KMS-11 (cell line): ENCODE measurements around the gene TIGD3.

Experiments used
- H2AFZ ChIP-seq: fragments of 200-600 bp; sonication (generic); 2 replicates; pipeline ENCODE4 v1.6.1; 2016; ENCODE audit warnings: antibody characterized with exemption, mixed run types, low read depth
- H3K27ac ChIP-seq: fragments of 200-600 bp; sonication (generic); 2 replicates; pipeline ENCODE4 v1.6.1; 2016; ENCODE audit warnings: mild to moderate bottlenecking, mixed run types
- H3K27me3 ChIP-seq: fragments of 200-600 bp; sonication (generic); 2 replicates; pipeline ENCODE4 v1.6.1; 2017; ENCODE audit warnings: mild to moderate bottlenecking, low read depth, mixed run types, moderate library complexity; ENCODE audit not compliant: insufficient read depth
- H3K36me3 ChIP-seq: fragments of 200-600 bp; sonication (generic); 2 replicates; pipeline ENCODE4 v1.6.1; 2017; ENCODE audit warnings: mild to moderate bottlenecking, mixed run types; ENCODE audit not compliant: insufficient read depth
- H3K4me1 ChIP-seq: fragments of 200-600 bp; sonication (generic); 2 replicates; pipeline ENCODE4 v1.6.1; 2016; ENCODE audit warnings: mild to moderate bottlenecking, low read depth, mixed run types; ENCODE audit not compliant: poor library complexity, severe bottlenecking
- H3K4me2 ChIP-seq: fragments of 200-600 bp; sonication (generic); 2 replicates; pipeline ENCODE4 v1.7.0; 2016; ENCODE audit warnings: mild to moderate bottlenecking, mixed run types
- H3K4me3 ChIP-seq: fragments of 200-600 bp; sonication (generic); IDR thresholded peaks from 2 replicates; pipeline ENCODE4 v1.6.1; 2017; ENCODE audit warnings: low read depth, low read length, mixed read lengths; ENCODE audit not compliant: insufficient read depth
- H3K79me2 ChIP-seq: fragments of 200-600 bp; sonication (generic); 2 replicates; pipeline ENCODE4 v1.6.1; 2016; ENCODE audit warnings: low read depth, mixed run types; ENCODE audit not compliant: insufficient read depth
- H3K9ac ChIP-seq: fragments of 200-600 bp; sonication (generic); 2 replicates; pipeline ENCODE4 v1.6.1; 2016; ENCODE audit warnings: mild to moderate bottlenecking, mixed run types
- H4K20me1 ChIP-seq: fragments of 200-600 bp; sonication (generic); 2 replicates; pipeline ENCODE4 v1.6.1; 2016; ENCODE audit warnings: mild to moderate bottlenecking, mixed run types; ENCODE audit not compliant: insufficient read depth
- TF ChIP-seq, protein P1 (sequence below): fragments of 200-600 bp; sonication (generic); conservative IDR thresholded peaks from 2 replicates; pipeline ENCODE4 v1.6.1; 2017; ENCODE audit warnings: low read depth, mild to moderate bottlenecking, antibody characterized with exemption, low read length, moderate library complexity, mixed read lengths

Gene TIGD3

GRCh38 chr11:65355776-65356393 lies 1.3 kb downstream of the TIGD3 start:
- H3K4me3 ChIP-seq = no peak overlapping the region
- H3K4me1 ChIP-seq = peaks cover 9% of the 10 kb centered on the region
- H3K27me3 ChIP-seq = no peaks in the 10 kb centered on the region
- H2AFZ ChIP-seq = peak overlapping the region; percentile 18; the same call in 1 of the 2 replicates
- H4K20me1 ChIP-seq = no peaks in the 10 kb centered on the region
- H3K79me2 ChIP-seq = no peaks in the 10 kb centered on the region
- no peaks in the 10 kb centered on the region for H3K36me3 ChIP-seq
- peak overlapping the region; percentile 59; the same call in 1 of the 2 replicates for H3K4me2 ChIP-seq
- no peak overlapping the region; the same call in 1 of the 2 replicates for H3K9ac ChIP-seq
- H3K27ac ChIP-seq = no peak overlapping the region
- TF ChIP-seq, protein P1, sequence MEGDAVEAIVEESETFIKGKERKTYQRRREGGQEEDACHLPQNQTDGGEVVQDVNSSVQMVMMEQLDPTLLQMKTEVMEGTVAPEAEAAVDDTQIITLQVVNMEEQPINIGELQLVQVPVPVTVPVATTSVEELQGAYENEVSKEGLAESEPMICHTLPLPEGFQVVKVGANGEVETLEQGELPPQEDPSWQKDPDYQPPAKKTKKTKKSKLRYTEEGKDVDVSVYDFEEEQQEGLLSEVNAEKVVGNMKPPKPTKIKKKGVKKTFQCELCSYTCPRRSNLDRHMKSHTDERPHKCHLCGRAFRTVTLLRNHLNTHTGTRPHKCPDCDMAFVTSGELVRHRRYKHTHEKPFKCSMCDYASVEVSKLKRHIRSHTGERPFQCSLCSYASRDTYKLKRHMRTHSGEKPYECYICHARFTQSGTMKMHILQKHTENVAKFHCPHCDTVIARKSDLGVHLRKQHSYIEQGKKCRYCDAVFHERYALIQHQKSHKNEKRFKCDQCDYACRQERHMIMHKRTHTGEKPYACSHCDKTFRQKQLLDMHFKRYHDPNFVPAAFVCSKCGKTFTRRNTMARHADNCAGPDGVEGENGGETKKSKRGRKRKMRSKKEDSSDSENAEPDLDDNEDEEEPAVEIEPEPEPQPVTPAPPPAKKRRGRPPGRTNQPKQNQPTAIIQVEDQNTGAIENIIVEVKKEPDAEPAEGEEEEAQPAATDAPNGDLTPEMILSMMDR = no peak

- TF ChIP-seq, protein P1 = no peak
- H3K79me2 ChIP-seq = no peaks in the 10 kb centered on the region
- no peaks in the 10 kb centered on the region for H3K27me3 ChIP-seq
- no peak overlapping the region for H3K9ac ChIP-seq
- H3K4me2 ChIP-seq = no peak overlapping the region
- no peak overlapping the region for H3K4me3 ChIP-seq
- no peaks in the 10 kb centered on the region for H3K36me3 ChIP-seq
- H2AFZ ChIP-seq = no peak overlapping the region
- H3K4me1 ChIP-seq = peaks cover 9% of the 10 kb centered on the region
- H3K27ac ChIP-seq = no peak overlapping the region
- H4K20me1 ChIP-seq = no peaks in the 10 kb centered on the region
These were observed 1.9 kb downstream of the TIGD3 start for GRCh38 chr11:65356394-65356972.

DNA sequence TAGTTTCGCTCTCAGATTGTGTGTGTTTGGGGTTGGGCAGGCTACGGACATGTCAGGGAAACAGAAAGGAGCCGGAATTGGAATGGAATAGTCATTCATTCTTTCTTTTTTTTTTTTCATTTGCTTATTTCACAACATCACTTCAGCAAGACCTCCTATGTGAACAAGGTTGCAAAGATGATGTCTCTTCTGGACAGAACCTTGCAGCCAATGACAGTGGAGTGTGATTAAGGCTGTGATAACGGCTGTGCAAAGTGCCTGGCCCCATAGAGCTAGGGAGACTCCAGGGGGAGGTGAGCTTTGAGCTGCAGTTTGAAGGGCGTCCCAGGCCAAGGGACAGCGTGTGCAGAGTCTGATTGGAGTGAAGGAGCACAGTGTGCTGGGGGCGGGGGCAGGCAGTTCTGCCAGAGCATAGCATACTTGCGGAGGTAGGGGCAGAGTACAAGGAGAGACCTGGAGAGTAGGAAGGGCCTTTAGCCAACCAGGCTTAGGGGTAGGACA lies 3.4 kb downstream of the TIGD3 start:
- no peaks in the 10 kb centered on the region for H3K36me3 ChIP-seq
- no peaks in the 10 kb centered on the region for H3K79me2 ChIP-seq
- no peaks in the 10 kb centered on the region for H3K27me3 ChIP-seq
- no peak overlapping the region for H3K27ac ChIP-seq
- H3K4me2 ChIP-seq = no peak overlapping the region
- H2AFZ ChIP-seq = no peak overlapping the region
- H4K20me1 ChIP-seq = no peaks in the 10 kb centered on the region
- H3K4me3 ChIP-seq = no peak overlapping the region
- TF ChIP-seq, protein P1 = no peak
- peaks cover 19% of the 10 kb centered on the region for H3K4me1 ChIP-seq
- H3K9ac ChIP-seq = no peak overlapping the region

GRCh38 chr11:65362320-65362931 lies 7.9 kb downstream of the TIGD3 start:
- no peak overlapping the region for H2AFZ ChIP-seq
- H3K4me2 ChIP-seq = no peak overlapping the region; the same call in 1 of the 2 replicates
- H3K36me3 ChIP-seq = no peaks in the 10 kb centered on the region

More at GRCh38 chr11:65362320-65362931, 7.9 kb downstream of the TIGD3 start:
- Histone ChIP-seq H3K27me3 (no peaks in the 10 kb centered on the region), H3K27ac (no peak overlapping the region), H4K20me1 (no peaks in the 10 kb centered on the region), H3K4me3 (no peak overlapping the region), H3K9ac (peak overlapping the region; percentile 9; the same call in 1 of the 2 replicates), H3K79me2 (no peaks in the 10 kb centered on the region), H3K4me1 (peaks cover 28% of the 10 kb centered on the region)
- TF ChIP-seq, protein P1 = no peak
